Measurements from ENCODE around the gene NFKBIB. TPM values are rescaled to one million over a fixed set of nuclear protein-coding genes. Genes with fewer than 3 reads are reported as not detected.

NFKBIB gene
- total RNA-seq, 1 experiment from 2014 or later, result 33.8 TPM

- Histone ChIP-seq H2AFZ (ENCODE audit: low read length) (no peak overlapping the region), H3K4ac (ENCODE audit: low read depth, low read length) (no peak overlapping the region), H3K4me2 (ENCODE audit: insufficient read depth, insufficient read length, low read length) (no peak overlapping the region), H2BK120ac (ENCODE audit: low read depth, low read length, poor library complexity, severe bottlenecking) (no peak overlapping the region), H3K4me1 (ENCODE audit: insufficient read depth, low read length) (no peaks in the 10 kb centered on the region; the same call in 1 of the 2 replicates), H2BK5ac (ENCODE audit: insufficient read length, low read length) (no peak overlapping the region), H3T11ph (ENCODE audit: low read length) (no peak overlapping the region), H4K5ac (ENCODE audit: insufficient read length, low read depth, low read length) (no peak overlapping the region), H3K23me2 (ENCODE audit: insufficient read length, low read depth, low read length, poor library complexity, severe bottlenecking) (no peaks in the 10 kb centered on the region), H3K79me1 (ENCODE audit: insufficient read depth, low read depth, low read length, poor library complexity, severe bottlenecking) (no peaks in the 10 kb centered on the region), H2AK5ac (ENCODE audit: insufficient read length, low read length) (no peak overlapping the region), H2BK20ac (ENCODE audit: low read depth, low read length, poor library complexity, severe bottlenecking) (no peak overlapping the region), H3K14ac (ENCODE audit: insufficient read depth, low read length) (no peak overlapping the region), H3K23ac (ENCODE audit: insufficient read length, low read depth, low read length) (no peak overlapping the region), H4K8ac (replicated peaks; ENCODE audit: insufficient read length, low read depth, low read length) (no peak overlapping the region), H3K9ac (ENCODE audit: extremely low read depth, insufficient read length, low read length) (no peak overlapping the region), H3K27me3 (ENCODE audit: insufficient read depth, low read length) (no peaks in the 10 kb centered on the region), H3K9me3 (ENCODE audit: control insufficient read depth, low read depth, low read length) (no peaks in the 10 kb centered on the region), H2BK15ac (ENCODE audit: low read depth, low read length) (no peak overlapping the region), H3K56ac (ENCODE audit: insufficient read length, low read depth, low read length) (no peak overlapping the region), H3K79me2 (ENCODE audit: insufficient read depth, low read length) (no peaks in the 10 kb centered on the region), H4K91ac (ENCODE audit: insufficient read length, low read depth, low read length) (no peak overlapping the region), H2BK12ac (ENCODE audit: insufficient read length, low read depth, low read length) (no peak overlapping the region), H3K27ac (ENCODE audit: insufficient read length, low read depth, low read length) (no peak overlapping the region), H3K18ac (ENCODE audit: insufficient read length, low read depth, low read length) (no peak overlapping the region), H4K20me1 (ENCODE audit: control insufficient read depth, insufficient read depth, insufficient read length) (no peaks in the 10 kb centered on the region)
- no CpG with 5 or more reads among the region's 16 CpGs for WGBS (ENCODE audit: extremely low coverage, insufficient read length, low lambda C conversion rate)
- no peak for TF ChIP-seq CTCF (conservative IDR thresholded peaks at IDR 0.05)
- Mint-ChIP-seq H3K4me1 (peaks cover 3 to 4% of the 10 kb centered on the region in 2 experiments; a peak in 3 of 4 replicates), H3K9me3 (peaks cover 0 to 2% of the 10 kb centered on the region in 2 experiments; a peak in 1 of 5 replicates), H3K4me3 (no peak overlapping the region), H3K27ac (no peak overlapping the region), H3K27me3 (ENCODE audit: low read depth) (no peaks in the 10 kb centered on the region; the same call in none of the 2 replicates), H3K36me3 (ENCODE audit: insufficient read depth in 1 of 3, low read depth in 3 of 3) (peaks cover 10 to 26% (median 18%) of the 10 kb centered on the region in 3 experiments; a peak in 6 of 7 replicates)
- DNase-seq, result no peak
Observed at GRCh38 chr19:38911388-38912001, 11.7 kb downstream of the NFKBIB start.
